Measurements from ENCODE around the gene MYO1D.

The MYO1D gene

DNA sequence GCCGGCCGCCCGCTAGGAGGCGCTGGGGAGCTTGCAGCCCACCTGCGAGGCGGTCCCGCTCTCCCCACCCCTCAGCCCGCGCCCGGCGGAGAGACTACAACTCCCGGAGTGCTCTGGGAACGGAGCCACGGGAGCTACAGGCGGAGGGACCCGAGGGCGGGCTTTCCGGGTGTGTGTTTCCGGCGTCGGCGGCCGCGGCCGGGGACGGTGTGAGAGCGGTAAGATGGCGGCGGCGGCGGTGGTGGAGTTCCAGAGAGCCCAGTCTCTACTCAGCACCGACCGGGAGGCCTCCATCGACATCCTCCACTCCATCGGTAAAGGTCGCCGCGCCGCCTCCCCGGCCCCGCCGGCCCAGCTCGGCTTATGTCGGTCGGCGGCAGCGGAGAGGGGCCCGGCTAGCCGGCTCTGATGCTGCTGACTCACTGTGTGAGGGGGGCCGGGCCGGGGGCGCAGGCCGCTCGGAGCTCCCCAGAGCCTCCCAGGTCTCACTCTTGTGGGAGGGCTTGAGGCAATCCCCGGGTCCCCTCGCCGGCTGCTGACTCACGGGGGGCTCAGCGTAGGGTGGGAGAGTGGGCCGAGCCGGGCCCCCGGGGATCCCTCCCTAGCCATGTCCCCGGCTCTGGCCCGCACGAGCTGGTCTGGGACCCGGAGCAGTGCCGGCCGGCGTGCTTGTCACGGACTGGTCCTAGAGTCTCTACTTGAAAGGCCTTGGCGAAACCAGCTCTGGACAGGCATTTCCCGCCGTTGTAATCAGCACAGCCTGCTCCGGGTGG, 432.4 kb downstream of the MYO1D start, which contains the start of gene PSMD11:
PSMD11 (plus strand) TSS at position 210 of the 773 bp plus-strand sequence; CDS start at position 224, 14 bp downstream.
- peak; percentile 97 for DNase-seq

DNA sequence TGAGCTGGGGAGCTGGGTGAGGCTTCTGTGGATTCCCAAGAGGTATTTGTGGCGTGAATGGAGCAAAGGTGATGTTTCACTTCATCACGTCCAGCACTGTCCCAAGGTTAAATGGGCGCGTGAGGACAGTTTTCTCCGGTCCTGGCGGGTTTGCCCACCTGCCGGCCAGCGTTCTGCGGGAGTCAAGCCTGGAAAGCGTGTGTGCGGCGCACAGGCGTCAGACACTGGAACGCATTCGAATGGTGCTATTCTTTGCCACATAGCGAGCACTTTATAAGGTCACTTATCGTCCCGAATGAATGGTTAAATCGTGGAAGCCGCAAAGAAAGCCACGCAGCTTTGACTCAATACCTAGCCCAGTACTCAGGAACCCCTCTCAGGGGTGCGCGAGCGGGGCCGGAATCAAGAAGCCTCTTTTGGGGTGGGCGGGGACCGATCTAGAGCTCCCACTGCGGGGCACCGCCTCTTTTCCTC, 433.1 kb downstream of the MYO1D start:
- DNase-seq: no peak
